ENCODE measurements around the gene PPM1E. TPM values are rescaled to one million over a fixed set of nuclear protein-coding genes. Genes with fewer than 3 reads are reported as not detected.

The PPM1E gene
- total and polyA plus RNA-seq, 2 of the 4 experiments (the other 2 are of a cell fraction) = under 0.01 to 0.05 TPM

GRCh38 chr17:58980706-58981481 lies 225.2 kb downstream of the PPM1E start:
- H3K27ac ChIP-seq (ENCODE audit: insufficient read depth, low read length) = no peak overlapping the region
- H4K5ac ChIP-seq (ENCODE audit: low read depth, low read length) = no peak overlapping the region
- H3K9ac ChIP-seq (ENCODE audit: low read depth, low read length) = no peak overlapping the region
- no peak overlapping the region for H2BK15ac ChIP-seq (ENCODE audit: low read depth, low read length)
- H4K91ac ChIP-seq (ENCODE audit: insufficient read depth, low read depth, low read length) = no peak overlapping the region
- peaks cover 9% of the 10 kb centered on the region; the same call in 1 of the 2 replicates for H3K9me1 ChIP-seq (ENCODE audit: insufficient read depth, low read length)
- H2AFZ ChIP-seq (replicated peaks; ENCODE audit: low read length, poor library complexity) = no peak overlapping the region
- no TSS peak for BruUV-seq (replicated peaks)
- no peaks in the 10 kb centered on the region for H3K36me3 ChIP-seq (ENCODE audit: control insufficient read depth, insufficient read depth, low read length)
- H3K9me3 ChIP-seq (ENCODE audit: control insufficient read depth, insufficient read depth, low read length) = no peaks in the 10 kb centered on the region
- H2AK9ac ChIP-seq (replicated peaks; ENCODE audit: low read depth, low read length, poor library complexity) = no peak overlapping the region
- H3K79me1 ChIP-seq (ENCODE audit: low read depth in 1 of 2, low read length in 2 of 2) = no peaks in the 10 kb centered on the region
- WGBS, 2 experiments (ENCODE audit: extremely low coverage in 2 of 2, insufficient read length in 1 of 2) = no CpG with 5 or more reads among the region's 3 CpGs
- H3K4me2 ChIP-seq (ENCODE audit: low read depth, low read length) = no peak overlapping the region
- H3K27me3 ChIP-seq (ENCODE audit: control insufficient read depth, insufficient read depth, low read length) = no peaks in the 10 kb centered on the region
- no peak overlapping the region for H4K8ac ChIP-seq (ENCODE audit: low read depth in 2 of 2, low read length in 2 of 2)
- H3K4me1 ChIP-seq (ENCODE audit: control insufficient read depth, insufficient read depth, low read length) = no peaks in the 10 kb centered on the region
- no peak overlapping the region for H3K23ac ChIP-seq (ENCODE audit: low read depth, low read length)
- no peak for DNase-seq
- no peak overlapping the region for H3K18ac ChIP-seq (ENCODE audit: low read depth, low read length)
- H4K20me1 ChIP-seq (ENCODE audit: insufficient read depth, low read length) = no peaks in the 10 kb centered on the region
- intact Hi-C loops (cut with micrococcal nuclease) (no loop called here), in situ Hi-C loops (cut with MboI; ENCODE audit: low sequenced_read_pairs) (no loop called here), dilution Hi-C loops (cut with HindIII; ENCODE audit: low sequenced_read_pairs, unreplicated experiment) (no loop called here)
- no peak overlapping the region for H3K56ac ChIP-seq (ENCODE audit: extremely low read depth, insufficient read depth, low read length)
- CTCF ChIA-PET = interaction anchor here (1.7 to 2.1 kb wide), 2 partner anchors 10 to 11 kb away, joined by 4 to 5 read pairs; no protein-coding TSS in a partner anchor
- H2AK5ac ChIP-seq (ENCODE audit: low read depth, low read length) = no peak overlapping the region
- TF ChIP-seq MAFK (IDR thresholded peaks at IDR 0.05; ENCODE audit: low read depth, low read length) (no peak), ELK1 (IDR thresholded peaks at IDR 0.05; ENCODE audit: borderline replicate concordance, low read depth, low read length) (no peak), CEBPB (IDR thresholded peaks at IDR 0.05; ENCODE audit: low read depth, low read length) (no peak), USF2 (IDR thresholded peaks at IDR 0.05; ENCODE audit: low read depth, low read length) (no peak), MXI1 (IDR thresholded peaks at IDR 0.05; ENCODE audit: borderline replicate concordance, low read depth, low read length) (no peak), BHLHE40 (IDR thresholded peaks at IDR 0.05; ENCODE audit: low read depth, low read length) (no peak), POLR2A (IDR thresholded peaks at IDR 0.05; ENCODE audit: low read depth, low read length) (no peak), RCOR1 (IDR thresholded peaks at IDR 0.05; ENCODE audit: insufficient replicate concordance, low read length) (no peak), CHD1 (IDR thresholded peaks at IDR 0.05; ENCODE audit: low read depth, low read length) (no peak), NFE2L2 (IDR thresholded peaks at IDR 0.05; ENCODE audit: low read depth, low read length) (no peak), MAZ (IDR thresholded peaks at IDR 0.05; ENCODE audit: borderline replicate concordance, low read depth, low read length) (no peak), SMC3 (IDR thresholded peaks at IDR 0.05; ENCODE audit: low read depth, low read length) (no peak)
- POLR2A ChIA-PET (ENCODE audit: unreplicated experiment) = no interaction called here
- ATAC-seq (ENCODE audit: low read depth) = no peak
- no peak overlapping the region for H3K4me3 ChIP-seq (ENCODE audit: insufficient read depth, low read depth, low read length)
- H2BK120ac ChIP-seq (ENCODE audit: low read depth, low read length) = no peak overlapping the region
- H3K4ac ChIP-seq (ENCODE audit: low read depth, low read length) = no peak overlapping the region
- H2BK5ac ChIP-seq (ENCODE audit: low read depth, low read length, poor library complexity, severe bottlenecking) = no peak overlapping the region
- H2BK20ac ChIP-seq (ENCODE audit: low read depth, low read length) = no peak overlapping the region
- H3K14ac ChIP-seq (replicated peaks; ENCODE audit: low read depth, low read length) = no peak overlapping the region

All from IMR-90 (cell line).